Measurements from ENCODE around the gene CCDC152. TPM values are rescaled to one million over a fixed set of nuclear protein-coding genes. Genes with fewer than 3 reads are reported as not detected.

Gene CCDC152
- total and polyA plus RNA-seq, 10 of the 15 experiments (the other 5 are each of a cell fraction or from before 2014, with no cell fraction given), result 0.12 to 25.8 (median 13.5) TPM

DNA sequence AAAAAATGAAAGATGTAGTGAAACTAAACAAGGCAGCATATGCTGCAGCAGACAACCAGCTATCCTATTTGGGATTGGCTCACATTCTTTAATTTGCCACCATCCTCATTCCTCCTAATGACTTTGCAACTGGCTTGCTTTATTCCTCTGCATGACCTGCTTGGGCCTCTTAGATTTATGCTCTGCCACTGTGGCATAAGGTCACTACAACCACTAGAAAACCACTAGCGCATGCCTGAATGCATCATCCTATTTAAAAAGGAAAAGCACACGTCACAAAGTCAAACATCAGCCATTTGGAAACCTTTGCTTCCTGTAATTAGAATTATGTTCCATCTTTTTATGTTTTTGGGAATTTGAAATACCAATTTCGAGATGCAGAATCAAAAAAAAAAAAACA is 40.8 kb upstream of the CCDC152 start:
- CTCF ChIA-PET, result no interaction called here
- FAIRE-seq, result no peak
- in situ Hi-C loops (cut with MboI), result no loop called here

More for the DNA sequence above, 40.8 kb upstream of the CCDC152 start:
- H3K27ac ChIP-seq (ENCODE audit: control insufficient read depth, insufficient read depth), result no peak overlapping the region
- H3K9ac ChIP-seq (ENCODE audit: control insufficient read depth, insufficient read depth, low read length), result no peak overlapping the region
- POLR2A ChIA-PET, result no interaction called here
- SMC1A ChIA-PET (ENCODE audit: uncharacterized antibody, unreplicated experiment), result interaction anchor here (1.2 kb wide), 1 partner anchor 9 kb away, joined by 3 read pairs; no protein-coding TSS in a partner anchor
- BruUV-seq (replicated peaks), result no TSS peak
- no peak overlapping the region for H2AFZ ChIP-seq (ENCODE audit: control insufficient read depth, low read depth, low read length)
- DNase-seq (ENCODE audit: low read depth, low spot score), result no peak
- no peaks in the 10 kb centered on the region for H3K79me2 ChIP-seq (ENCODE audit: control insufficient read depth, insufficient read depth, low read length)
- no peak overlapping the region for H3K4me3 ChIP-seq
- no peaks in the 10 kb centered on the region for H3K27me3 ChIP-seq (replicated peaks in 1 of 2; ENCODE audit: control insufficient read depth in 2 of 2, insufficient read depth in 2 of 2, low read length in 1 of 2)
- WGBS (ENCODE audit: insufficient coverage, insufficient replicate concordance, low lambda C conversion rate, missing lambda C conversion rate), result 41% methylated on average over 3 of the region's 3 CpGs
- intact Hi-C loops (cut with micrococcal nuclease; ENCODE audit: unreplicated experiment), result no loop called here
- H3K9me3 ChIP-seq (replicated peaks; ENCODE audit: control insufficient read depth, insufficient read depth, low read length), result no peaks in the 10 kb centered on the region
- TF ChIP-seq SREBF1 (IDR thresholded peaks at IDR 0.05; ENCODE audit: low read length), result no peak
- TF ChIP-seq RAD51 (IDR thresholded peaks at IDR 0.05), result no peak
- 0 out of 2 replicates have a peak, but pooled peaks have one; percentile 12 for TF ChIP-seq RUNX3 (IDR thresholded peaks at IDR 0.05; ENCODE audit: low read length)
- TF ChIP-seq, protein P1, sequence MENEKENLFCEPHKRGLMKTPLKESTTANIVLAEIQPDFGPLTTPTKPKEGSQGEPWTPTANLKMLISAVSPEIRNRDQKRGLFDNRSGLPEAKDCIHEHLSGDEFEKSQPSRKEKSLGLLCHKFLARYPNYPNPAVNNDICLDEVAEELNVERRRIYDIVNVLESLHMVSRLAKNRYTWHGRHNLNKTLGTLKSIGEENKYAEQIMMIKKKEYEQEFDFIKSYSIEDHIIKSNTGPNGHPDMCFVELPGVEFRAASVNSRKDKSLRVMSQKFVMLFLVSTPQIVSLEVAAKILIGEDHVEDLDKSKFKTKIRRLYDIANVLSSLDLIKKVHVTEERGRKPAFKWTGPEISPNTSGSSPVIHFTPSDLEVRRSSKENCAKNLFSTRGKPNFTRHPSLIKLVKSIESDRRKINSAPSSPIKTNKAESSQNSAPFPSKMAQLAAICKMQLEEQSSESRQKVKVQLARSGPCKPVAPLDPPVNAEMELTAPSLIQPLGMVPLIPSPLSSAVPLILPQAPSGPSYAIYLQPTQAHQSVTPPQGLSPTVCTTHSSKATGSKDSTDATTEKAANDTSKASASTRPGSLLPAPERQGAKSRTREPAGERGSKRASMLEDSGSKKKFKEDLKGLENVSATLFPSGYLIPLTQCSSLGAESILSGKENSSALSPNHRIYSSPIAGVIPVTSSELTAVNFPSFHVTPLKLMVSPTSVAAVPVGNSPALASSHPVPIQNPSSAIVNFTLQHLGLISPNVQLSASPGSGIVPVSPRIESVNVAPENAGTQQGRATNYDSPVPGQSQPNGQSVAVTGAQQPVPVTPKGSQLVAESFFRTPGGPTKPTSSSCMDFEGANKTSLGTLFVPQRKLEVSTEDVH (IDR thresholded peaks at IDR 0.05; ENCODE audit: low read depth, partially characterized antibody), result no peak
- TF ChIP-seq PAX5 (IDR thresholded peaks at IDR 0.05; ENCODE audit: borderline replicate concordance, low read depth, low read length), result no peak
- no peak for TF ChIP-seq IKZF1 (conservative IDR thresholded peaks at IDR 0.05)
- no peak for TF ChIP-seq TARDBP (IDR thresholded peaks at IDR 0.05; ENCODE audit: borderline replicate concordance)
- no peak for TF ChIP-seq PAX8 (IDR thresholded peaks at IDR 0.05)
- H4K20me1 ChIP-seq (ENCODE audit: control insufficient read depth, insufficient read depth), result no peaks in the 10 kb centered on the region
- RAD21 ChIA-PET (ENCODE audit: unreplicated experiment), result no interaction called here
- ATAC-seq, result peak; percentile 37; the same call in 2 of the 3 replicates
- H3K4me2 ChIP-seq (ENCODE audit: control insufficient read depth, insufficient read depth), result no peak overlapping the region
- H3K4me1 ChIP-seq (ENCODE audit: control insufficient read depth, insufficient read depth, low read length), result peaks cover 8% of the 10 kb centered on the region
- no peaks in the 10 kb centered on the region for H3K36me3 ChIP-seq (ENCODE audit: control insufficient read depth in 2 of 2, insufficient read depth in 2 of 2, low read length in 1 of 2)
